GM21786 (cell line): ENCODE data around the gene YPEL3.
"Not testable (repeated sequence)": the region's sequence is repeated elsewhere in the genome, so short reads cannot be mapped to it uniquely, and the experiment has no call there.

Experiments used
- ATAC-seq: cut with Tn5 transposase; IDR thresholded peaks from one replicate; pipeline ENCODE4 v1.9.1; 2021; ENCODE audit not compliant: unreplicated experiment

YPEL3 gene

DNA sequence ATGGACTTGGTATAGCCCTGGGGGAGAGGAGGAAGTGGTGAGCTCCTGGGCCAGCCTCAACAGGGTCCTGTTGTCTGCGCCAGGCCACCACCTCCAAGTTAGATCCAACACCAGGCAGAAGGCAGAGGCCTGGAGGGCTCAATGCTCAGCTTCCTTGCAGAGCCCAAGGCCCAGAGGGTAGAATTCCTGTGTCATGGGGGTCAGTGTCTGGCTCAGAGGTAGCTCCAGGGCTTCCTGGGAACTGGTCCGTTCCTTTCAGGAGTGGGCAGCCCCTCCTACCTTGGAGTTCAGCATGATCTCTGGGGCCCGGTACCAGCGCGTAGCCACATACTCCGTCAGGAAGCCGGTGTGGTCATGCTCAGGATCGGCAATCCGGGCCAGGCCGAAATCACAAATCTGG lies 21.8 kb upstream of the YPEL3 start:
- ATAC-seq, result no peak

DNA sequence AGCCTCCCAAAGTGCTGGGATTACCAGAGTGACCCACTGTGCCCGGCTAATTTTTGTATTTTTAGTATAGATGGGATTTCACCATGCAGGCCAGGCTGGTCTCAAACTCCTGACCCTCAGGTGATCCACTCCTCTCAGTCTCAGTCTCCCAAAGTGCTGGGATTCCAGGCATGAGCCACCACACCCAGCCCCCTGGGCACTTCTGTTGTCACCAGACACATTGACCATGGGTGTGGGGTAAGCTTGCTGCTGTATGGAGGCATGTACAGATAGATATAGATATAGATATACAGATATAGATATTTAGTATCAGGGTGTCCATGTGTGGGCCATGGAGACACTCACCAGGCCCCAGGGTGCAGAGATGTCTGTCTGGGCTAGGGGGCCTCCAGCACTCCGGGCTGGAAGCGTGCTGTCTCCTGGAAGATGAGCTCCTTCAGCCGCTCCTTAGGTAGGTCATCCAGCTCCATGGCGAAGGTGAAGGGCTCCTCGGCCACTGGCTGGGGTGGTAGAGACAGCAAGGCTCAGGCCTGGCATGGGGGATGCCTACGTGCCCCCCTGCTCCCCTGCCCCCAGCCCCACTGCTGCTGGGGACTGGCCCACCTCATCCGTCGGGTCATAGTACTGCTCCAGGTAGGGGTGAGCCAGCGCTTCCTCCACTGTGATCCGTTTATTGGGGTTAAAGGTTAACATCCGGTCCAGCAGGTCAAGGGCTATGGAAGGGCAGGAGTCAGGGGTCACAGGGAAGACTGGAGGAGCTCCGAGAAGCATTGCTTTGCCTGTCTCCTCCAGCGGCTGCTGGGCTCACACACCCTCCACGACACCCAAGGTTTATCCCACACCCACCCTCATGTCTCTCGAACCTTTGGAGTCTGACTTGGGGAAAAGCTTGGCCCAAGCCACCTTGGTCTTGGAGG lies 20.5 kb upstream of the YPEL3 start:
- no peak for ATAC-seq

DNA sequence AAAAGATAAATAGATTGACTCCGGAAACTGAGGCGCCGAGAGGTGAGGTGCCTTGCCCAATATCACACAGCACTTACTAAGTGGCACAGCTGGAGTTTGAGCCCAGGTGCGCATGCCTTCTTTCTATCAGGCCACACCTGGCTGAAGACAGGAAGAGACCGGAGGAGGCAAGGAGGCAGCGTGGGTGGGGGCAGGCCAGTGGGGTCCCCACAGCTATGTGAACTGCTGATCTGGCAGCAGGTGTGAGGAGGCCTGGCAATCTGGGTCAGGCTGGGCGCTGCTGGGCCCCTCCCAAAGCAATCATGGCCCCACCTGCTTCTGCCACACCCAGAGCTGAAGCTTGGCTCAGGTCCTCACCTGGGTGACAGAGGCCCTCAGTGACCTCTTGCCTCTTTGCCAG lies 19.2 kb upstream of the YPEL3 start:
- no peak for ATAC-seq

DNA sequence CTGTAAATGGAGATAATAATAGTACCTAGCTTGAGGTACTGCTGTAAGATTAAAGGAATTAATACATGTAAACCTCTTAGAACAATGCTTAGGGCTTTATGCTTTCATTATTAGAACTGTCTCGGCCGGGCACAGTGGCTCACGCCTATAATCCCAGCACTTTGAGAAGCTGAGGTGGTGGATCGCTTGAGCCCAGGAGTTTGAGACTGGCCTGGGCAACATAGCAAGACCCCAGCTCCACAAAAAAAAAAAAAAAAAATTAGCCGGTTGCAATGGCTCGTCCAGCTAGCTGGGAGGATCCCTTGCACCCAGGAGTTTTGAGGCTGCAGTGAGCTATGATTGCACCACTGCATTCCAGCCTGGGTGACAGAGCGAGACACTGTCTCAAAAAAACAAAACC lies 18.8 kb upstream of the YPEL3 start:
- not testable (repeated sequence) for ATAC-seq

- ATAC-seq, result no peak
Observed at GRCh38 chr16:30114411-30114810, 18.4 kb upstream of the YPEL3 start.

DNA sequence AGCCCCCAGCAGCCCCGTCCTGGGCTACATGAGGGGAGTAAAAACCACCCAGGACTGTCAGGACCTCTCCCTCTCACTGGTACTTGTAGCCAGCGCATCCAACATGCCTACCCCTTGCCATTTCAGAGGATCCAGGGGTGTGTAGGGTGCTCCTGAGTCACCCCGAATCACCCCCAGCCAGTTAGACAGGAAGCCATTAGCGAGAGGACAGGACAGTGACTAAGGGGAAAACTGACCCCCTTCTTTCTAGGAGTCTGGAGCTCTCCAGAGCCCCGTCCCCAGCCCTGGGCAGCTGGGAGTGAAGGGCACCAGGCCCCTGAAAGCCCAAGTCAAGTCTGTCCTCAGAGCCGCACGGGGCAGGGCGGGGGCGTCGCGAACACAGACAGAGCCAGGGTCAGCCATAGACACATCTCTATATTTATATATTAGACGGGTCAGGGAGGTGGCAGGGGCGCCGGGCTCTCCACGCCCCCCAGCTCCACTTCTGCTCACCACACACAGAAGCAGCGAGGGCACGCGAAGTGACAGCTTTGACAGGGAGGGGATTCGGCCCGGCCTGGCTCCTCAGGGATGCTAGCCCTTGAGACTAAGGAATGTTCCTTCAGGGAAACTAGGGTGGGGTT lies 17.8 kb upstream of the YPEL3 start:
- ATAC-seq, result no peak

DNA sequence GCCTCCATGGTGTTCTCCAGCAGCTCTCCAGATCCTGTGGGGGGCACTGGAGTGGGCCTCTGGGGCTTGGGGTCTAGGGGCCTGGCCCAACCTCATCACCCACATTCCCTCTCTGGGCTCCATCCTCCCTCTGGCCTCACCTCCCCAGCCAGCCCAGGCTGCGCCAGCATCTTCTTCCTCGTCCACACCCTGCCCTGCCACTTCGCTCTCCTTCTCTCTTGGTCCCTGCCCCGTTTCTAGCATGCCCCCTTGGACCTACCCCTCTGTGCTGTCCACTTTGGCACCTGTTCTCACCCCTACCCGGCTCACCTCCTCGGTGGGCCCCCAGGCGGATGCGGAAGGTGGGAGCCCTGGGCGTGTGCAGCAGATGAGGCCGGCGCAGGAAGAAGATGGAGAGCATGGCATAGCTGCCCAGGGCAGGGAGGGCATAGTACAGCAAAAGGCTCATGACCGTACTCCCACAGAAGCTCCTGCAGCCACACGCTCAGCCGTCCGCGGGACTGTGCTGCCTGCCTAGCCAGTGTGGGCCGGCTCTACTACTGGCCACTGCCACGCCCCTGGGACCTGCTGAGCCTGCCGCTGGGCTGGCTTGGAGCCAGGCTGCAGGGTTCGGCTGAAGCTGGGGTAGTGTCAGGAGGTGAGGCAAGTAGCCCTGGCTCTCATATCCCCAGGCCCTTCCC lies 17.2 kb upstream of the YPEL3 start, which contains the start of gene GDPD3:
Gene GDPD3 (minus strand): TSS at position 507 of the 680 bp plus-strand sequence. CDS start 59 bp downstream, at position 448.
- no peak for ATAC-seq

- no peak for ATAC-seq
Observed at GRCh38 chr16:30112197-30113030, 16.4 kb upstream of the YPEL3 start.

GRCh38 chr16:30110661-30111060 lies 14.6 kb upstream of the YPEL3 start:
- no peak for ATAC-seq

GRCh38 chr16:30108059-30108850 lies 12.2 kb upstream of the YPEL3 start:
- no peak for ATAC-seq

GRCh38 chr16:30104492-30104891 lies 8.5 kb upstream of the YPEL3 start:
- no peak for ATAC-seq

GRCh38 chr16:30104090-30104489 lies 8.1 kb upstream of the YPEL3 start:
- ATAC-seq, result no peak

DNA sequence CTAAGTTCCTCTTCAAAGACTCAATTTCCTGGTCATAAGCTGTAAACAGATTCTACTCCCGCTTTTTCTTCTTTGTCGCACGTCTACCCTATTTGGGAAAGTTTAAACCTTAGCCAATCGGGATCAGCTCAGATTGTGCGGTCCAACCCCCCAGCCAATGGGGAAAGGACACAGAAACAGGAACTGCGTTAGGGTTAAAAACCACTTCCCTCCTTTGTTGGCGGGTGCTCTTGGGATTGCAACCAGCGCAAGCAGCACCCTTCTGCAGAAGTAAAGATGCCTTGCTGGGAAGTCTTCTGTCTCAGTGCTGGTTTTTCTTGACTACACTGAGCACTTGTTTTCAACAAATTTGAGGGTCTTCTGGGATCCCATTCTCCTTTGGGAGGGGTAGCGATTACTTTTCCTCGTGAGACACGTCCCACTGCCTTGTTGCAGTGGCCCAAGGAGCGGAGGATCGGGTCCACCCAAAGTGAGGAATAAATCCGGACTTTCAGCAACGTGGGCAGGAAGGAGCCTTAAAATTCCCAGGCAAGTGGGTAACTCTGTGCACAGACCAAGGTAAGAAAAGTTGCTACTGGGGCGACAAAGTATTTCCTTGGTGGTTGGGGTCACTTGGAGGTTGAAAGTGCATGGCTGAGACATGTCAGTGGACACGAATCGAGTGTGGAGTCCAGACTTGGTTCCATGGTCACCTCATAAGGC lies 1.0 kb upstream of the YPEL3 start:
- ATAC-seq, result no peak

DNA sequence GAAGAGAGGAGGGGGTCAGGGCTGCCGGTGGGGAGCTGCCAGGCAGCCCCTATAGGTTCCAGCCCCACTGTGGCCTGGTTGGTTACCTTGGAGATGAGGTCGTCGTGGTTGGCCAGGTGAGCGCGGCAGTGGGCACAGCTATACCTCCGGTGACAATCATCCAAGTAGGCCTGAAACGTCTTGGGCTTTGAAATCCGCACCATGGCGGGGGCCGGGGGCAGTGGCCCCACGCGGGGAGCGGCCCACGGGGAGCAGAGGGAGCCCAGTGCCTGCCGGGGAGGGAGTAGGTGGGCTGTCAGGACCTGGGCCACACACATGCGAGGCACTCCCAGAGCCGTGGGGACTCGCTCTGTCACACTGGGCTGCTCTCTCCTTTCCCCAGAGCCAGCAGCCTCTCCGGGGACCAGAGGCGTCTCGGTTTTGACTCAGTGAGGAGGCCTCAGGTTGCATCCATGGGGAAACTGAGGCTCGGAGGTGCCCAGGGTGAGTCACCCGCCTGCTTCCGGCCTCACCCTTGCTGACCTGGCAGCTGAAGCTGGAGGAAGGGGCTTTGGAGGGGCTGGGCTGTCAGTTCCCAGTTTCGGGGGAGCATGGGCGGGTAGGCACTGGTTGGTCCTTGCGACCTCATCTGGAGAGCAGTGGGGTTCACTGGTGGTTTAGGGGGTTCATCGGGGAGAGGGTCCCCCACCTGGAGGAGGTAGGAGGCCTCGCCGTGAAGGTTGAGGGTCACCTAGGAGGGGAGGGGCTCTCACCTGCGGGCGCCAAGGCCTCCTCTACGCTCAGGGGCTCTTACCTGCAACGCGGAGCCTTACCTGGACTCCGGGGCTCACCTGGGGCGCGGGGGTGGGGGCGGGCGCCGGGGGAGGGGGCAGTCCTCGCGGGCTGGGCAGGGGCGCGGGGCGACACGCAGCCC lies 591 bp downstream of the YPEL3 start:
- no peak for ATAC-seq

- ATAC-seq, result no peak
Observed at GRCh38 chr16:30094541-30095165, 1.4 kb downstream of the YPEL3 start.

DNA sequence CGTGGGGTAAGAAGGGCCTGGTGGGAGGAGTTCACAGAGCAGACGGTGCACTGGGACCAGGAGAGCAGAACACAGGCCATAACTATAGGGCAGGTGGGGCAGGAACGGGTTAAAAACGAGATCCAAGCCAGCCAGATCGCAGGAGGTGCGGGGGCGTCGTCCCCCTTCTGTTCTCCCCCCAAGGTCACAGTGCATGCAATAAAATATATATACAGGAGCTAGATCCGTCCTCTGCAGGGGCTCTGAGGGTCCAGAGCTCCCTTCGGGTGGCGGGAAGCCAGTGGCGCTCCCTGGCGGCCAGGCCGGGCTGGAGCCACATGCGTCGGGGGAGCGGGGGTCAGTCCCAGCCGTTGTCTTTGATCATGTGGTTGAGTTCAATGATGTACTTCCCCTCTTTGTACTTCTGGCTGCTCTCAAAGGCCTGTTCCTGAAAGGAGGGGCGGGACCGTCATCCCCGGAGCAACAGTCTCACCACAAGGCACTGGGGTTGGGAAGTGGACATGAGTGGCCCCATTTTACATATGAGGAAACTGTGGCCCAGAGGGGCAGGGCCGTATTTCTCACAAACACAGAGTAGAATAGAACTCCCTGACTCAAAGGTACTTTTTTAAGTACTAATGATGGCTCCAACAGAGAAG lies 3.5 kb downstream of the YPEL3 start:
- peak; percentile 49 for ATAC-seq
